HEK293 (cell line): ENCODE results near the gene TSHZ2.
A peak's percentile ranks its signal among the peaks of the same experiment; 100 is the strongest.

Source experiments
- BCL11A ChIP-seq: fragments of 450-650 bp; formaldehyde crosslinking; IDR thresholded peaks from 2 replicates; pipeline ENCODE4 v1.5.1; 2016; ENCODE audit warnings: low read depth, missing biosample characterization, missing genetic modification characterization
- GFI1B ChIP-seq: fragments of 450-650 bp; formaldehyde crosslinking; IDR thresholded peaks from 2 replicates; pipeline ENCODE4 v1.5.1; 2016; ENCODE audit warnings: missing biosample characterization, missing genetic modification characterization
- IKZF3 ChIP-seq: fragments of 450-650 bp; IDR thresholded peaks from 2 replicates; pipeline ENCODE4 v1.5.0; 2018; ENCODE audit warnings: missing biosample characterization, mild to moderate bottlenecking, missing genetic modification characterization, moderate library complexity
- TRIM28 ChIP-seq: IDR thresholded peaks from 2 replicates; pipeline ENCODE4 v1.6.1; 2011; ENCODE audit warnings: low read length, control low read depth, borderline replicate concordance
- ZBTB17 ChIP-seq: fragments of 450-650 bp; formaldehyde crosslinking; IDR thresholded peaks from 2 replicates; pipeline ENCODE4 v1.5.1; 2016; ENCODE audit warnings: missing biosample characterization, missing genetic modification characterization
- ZIC2 ChIP-seq: fragments of 450-650 bp; formaldehyde crosslinking; IDR thresholded peaks from 2 replicates; pipeline ENCODE4 v1.5.1; 2016; ENCODE audit warnings: missing biosample characterization, missing genetic modification characterization
- ZNF140 ChIP-seq: fragments of 450-650 bp; formaldehyde crosslinking; IDR thresholded peaks from 2 replicates; pipeline ENCODE4 v1.5.1; 2016; ENCODE audit warnings: missing biosample characterization, missing genetic modification characterization
- ZNF175 ChIP-seq: fragments of 450-650 bp; formaldehyde crosslinking; IDR thresholded peaks from 2 replicates; pipeline ENCODE4 v1.5.1; 2016; ENCODE audit warnings: missing biosample characterization, missing genetic modification characterization
- ZNF274 ChIP-seq, 2 experiments: fragments of 200-500 bp in 1 of 2; fragments of 450-650 bp in 1 of 2; sonication (Bioruptor generic) in 1 of 2; formaldehyde crosslinking in 1 of 2; IDR thresholded peaks; 2 replicates each; pipeline versions ENCODE4 v1.5.1 to v1.6.1; 2014 to 2016; ENCODE audit warnings: borderline replicate concordance in 1 of 2, inconsistent platforms in 1 of 2, low read length in 1 of 2, missing biosample characterization in 1 of 2, missing genetic modification characterization in 1 of 2
- ZNF324 ChIP-seq: fragments of 450-650 bp; formaldehyde crosslinking; IDR thresholded peaks from 2 replicates; pipeline ENCODE4 v1.5.1; 2016; ENCODE audit warnings: missing biosample characterization, missing genetic modification characterization
- ZNF548 ChIP-seq: fragments of 450-650 bp; formaldehyde crosslinking; IDR thresholded peaks from 2 replicates; pipeline ENCODE4 v1.5.1; 2016; ENCODE audit warnings: missing biosample characterization, missing genetic modification characterization
- ZNF549 ChIP-seq: fragments of 450-650 bp; IDR thresholded peaks from 2 replicates; pipeline ENCODE4 v1.5.1; 2018; ENCODE audit warnings: missing biosample characterization, missing genetic modification characterization, mild to moderate bottlenecking, inconsistent platforms, moderate library complexity
- ZNF629 ChIP-seq: fragments of 450-650 bp; formaldehyde crosslinking; IDR thresholded peaks from 2 replicates; pipeline ENCODE4 v1.5.1; 2017; ENCODE audit warnings: missing biosample characterization, missing genetic modification characterization
- ZXDB ChIP-seq: fragments of 450-650 bp; formaldehyde crosslinking; IDR thresholded peaks from 2 replicates; pipeline ENCODE4 v1.5.1; 2016; ENCODE audit warnings: missing biosample characterization, missing genetic modification characterization
- TF ChIP-seq, protein P1 (sequence below): fragments of 450-650 bp; IDR thresholded peaks from 2 replicates; pipeline ENCODE4 v1.5.1; 2018; ENCODE audit warnings: missing biosample characterization, mild to moderate bottlenecking, missing genetic modification characterization
- TF ChIP-seq, protein P2 (sequence below): fragments of 450-650 bp; formaldehyde crosslinking; IDR thresholded peaks from 2 replicates; pipeline ENCODE4 v1.5.1; 2017; ENCODE audit warnings: missing biosample characterization, missing genetic modification characterization
- TF ChIP-seq, protein P3 (sequence below): fragments of 450-650 bp; formaldehyde crosslinking; IDR thresholded peaks from 2 replicates; pipeline ENCODE4 v1.5.1; 2016; ENCODE audit warnings: missing biosample characterization, missing genetic modification characterization
- TF ChIP-seq, protein P4 (sequence below): fragments of 450-650 bp; formaldehyde crosslinking; conservative IDR thresholded peaks from 2 replicates; pipeline ENCODE4 v1.5.1; 2016; ENCODE audit warnings: low read depth, missing biosample characterization, missing genetic modification characterization
- TF ChIP-seq, protein P5 (sequence below): fragments of 450-650 bp; formaldehyde crosslinking; IDR thresholded peaks from 2 replicates; pipeline ENCODE4 v1.5.1; 2016; ENCODE audit warnings: missing biosample characterization, missing genetic modification characterization
- TF ChIP-seq, protein P6 (sequence below): fragments of 450-650 bp; formaldehyde crosslinking; IDR thresholded peaks from 2 replicates; pipeline ENCODE4 v1.5.1; 2017; ENCODE audit warnings: missing biosample characterization, missing genetic modification characterization
- TF ChIP-seq, protein P7 (sequence below): fragments of 450-650 bp; formaldehyde crosslinking; IDR thresholded peaks from 2 replicates; pipeline ENCODE4 v1.5.1; 2016; ENCODE audit warnings: missing biosample characterization, missing genetic modification characterization

TSHZ2 gene

DNA sequence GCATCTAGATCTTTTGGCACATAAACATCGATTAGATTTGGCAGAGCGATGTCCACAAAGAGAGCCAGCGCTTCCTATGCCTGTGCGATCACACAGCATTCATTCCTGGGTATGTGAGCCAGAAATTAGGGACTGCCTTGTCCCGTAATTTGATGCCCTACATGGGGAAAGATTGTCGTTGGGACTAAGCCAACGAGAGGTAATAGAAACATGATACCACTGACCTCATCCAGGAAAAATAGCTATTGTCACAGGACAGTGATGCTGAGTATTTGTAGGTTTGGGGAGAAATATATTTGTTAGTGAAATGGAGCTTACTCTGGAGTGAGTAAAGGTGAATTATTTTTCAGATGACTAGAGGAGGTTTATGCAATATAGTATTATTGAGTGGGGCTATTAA is 154.0 kb downstream of the TSHZ2 start (continued):
- TF ChIP-seq, protein P1, sequence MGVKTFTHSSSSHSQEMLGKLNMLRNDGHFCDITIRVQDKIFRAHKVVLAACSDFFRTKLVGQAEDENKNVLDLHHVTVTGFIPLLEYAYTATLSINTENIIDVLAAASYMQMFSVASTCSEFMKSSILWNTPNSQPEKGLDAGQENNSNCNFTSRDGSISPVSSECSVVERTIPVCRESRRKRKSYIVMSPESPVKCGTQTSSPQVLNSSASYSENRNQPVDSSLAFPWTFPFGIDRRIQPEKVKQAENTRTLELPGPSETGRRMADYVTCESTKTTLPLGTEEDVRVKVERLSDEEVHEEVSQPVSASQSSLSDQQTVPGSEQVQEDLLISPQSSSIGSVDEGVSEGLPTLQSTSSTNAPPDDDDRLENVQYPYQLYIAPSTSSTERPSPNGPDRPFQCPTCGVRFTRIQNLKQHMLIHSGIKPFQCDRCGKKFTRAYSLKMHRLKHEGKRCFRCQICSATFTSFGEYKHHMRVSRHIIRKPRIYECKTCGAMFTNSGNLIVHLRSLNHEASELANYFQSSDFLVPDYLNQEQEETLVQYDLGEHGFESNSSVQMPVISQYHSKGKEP: no peak
- TF ChIP-seq, protein P2, sequence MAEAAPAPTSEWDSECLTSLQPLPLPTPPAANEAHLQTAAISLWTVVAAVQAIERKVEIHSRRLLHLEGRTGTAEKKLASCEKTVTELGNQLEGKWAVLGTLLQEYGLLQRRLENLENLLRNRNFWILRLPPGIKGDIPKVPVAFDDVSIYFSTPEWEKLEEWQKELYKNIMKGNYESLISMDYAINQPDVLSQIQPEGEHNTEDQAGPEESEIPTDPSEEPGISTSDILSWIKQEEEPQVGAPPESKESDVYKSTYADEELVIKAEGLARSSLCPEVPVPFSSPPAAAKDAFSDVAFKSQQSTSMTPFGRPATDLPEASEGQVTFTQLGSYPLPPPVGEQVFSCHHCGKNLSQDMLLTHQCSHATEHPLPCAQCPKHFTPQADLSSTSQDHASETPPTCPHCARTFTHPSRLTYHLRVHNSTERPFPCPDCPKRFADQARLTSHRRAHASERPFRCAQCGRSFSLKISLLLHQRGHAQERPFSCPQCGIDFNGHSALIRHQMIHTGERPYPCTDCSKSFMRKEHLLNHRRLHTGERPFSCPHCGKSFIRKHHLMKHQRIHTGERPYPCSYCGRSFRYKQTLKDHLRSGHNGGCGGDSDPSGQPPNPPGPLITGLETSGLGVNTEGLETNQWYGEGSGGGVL (tag by site-specific recombination): peak; percentile 50
- TF ChIP-seq ZNF274 (IDR thresholded peaks at IDR 0.05; ENCODE audit: low read length): no peak
- no peak for TF ChIP-seq ZNF274 (tag by site-specific recombination; IDR thresholded peaks at IDR 0.05; ENCODE audit: borderline replicate concordance)
- TF ChIP-seq, protein P3, sequence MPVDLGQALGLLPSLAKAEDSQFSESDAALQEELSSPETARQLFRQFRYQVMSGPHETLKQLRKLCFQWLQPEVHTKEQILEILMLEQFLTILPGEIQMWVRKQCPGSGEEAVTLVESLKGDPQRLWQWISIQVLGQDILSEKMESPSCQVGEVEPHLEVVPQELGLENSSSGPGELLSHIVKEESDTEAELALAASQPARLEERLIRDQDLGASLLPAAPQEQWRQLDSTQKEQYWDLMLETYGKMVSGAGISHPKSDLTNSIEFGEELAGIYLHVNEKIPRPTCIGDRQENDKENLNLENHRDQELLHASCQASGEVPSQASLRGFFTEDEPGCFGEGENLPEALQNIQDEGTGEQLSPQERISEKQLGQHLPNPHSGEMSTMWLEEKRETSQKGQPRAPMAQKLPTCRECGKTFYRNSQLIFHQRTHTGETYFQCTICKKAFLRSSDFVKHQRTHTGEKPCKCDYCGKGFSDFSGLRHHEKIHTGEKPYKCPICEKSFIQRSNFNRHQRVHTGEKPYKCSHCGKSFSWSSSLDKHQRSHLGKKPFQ (tag by site-specific recombination): 0 out of 2 replicates have a peak, but pooled peaks have one; percentile 24
- 0 out of 2 replicates have a peak, but pooled peaks have one; percentile 61 for TF ChIP-seq BCL11A (tag by site-specific recombination)
- TF ChIP-seq ZXDB (tag by site-specific recombination): peak; percentile 82
- TF ChIP-seq TRIM28: peak; percentile 79
- TF ChIP-seq, protein P4, sequence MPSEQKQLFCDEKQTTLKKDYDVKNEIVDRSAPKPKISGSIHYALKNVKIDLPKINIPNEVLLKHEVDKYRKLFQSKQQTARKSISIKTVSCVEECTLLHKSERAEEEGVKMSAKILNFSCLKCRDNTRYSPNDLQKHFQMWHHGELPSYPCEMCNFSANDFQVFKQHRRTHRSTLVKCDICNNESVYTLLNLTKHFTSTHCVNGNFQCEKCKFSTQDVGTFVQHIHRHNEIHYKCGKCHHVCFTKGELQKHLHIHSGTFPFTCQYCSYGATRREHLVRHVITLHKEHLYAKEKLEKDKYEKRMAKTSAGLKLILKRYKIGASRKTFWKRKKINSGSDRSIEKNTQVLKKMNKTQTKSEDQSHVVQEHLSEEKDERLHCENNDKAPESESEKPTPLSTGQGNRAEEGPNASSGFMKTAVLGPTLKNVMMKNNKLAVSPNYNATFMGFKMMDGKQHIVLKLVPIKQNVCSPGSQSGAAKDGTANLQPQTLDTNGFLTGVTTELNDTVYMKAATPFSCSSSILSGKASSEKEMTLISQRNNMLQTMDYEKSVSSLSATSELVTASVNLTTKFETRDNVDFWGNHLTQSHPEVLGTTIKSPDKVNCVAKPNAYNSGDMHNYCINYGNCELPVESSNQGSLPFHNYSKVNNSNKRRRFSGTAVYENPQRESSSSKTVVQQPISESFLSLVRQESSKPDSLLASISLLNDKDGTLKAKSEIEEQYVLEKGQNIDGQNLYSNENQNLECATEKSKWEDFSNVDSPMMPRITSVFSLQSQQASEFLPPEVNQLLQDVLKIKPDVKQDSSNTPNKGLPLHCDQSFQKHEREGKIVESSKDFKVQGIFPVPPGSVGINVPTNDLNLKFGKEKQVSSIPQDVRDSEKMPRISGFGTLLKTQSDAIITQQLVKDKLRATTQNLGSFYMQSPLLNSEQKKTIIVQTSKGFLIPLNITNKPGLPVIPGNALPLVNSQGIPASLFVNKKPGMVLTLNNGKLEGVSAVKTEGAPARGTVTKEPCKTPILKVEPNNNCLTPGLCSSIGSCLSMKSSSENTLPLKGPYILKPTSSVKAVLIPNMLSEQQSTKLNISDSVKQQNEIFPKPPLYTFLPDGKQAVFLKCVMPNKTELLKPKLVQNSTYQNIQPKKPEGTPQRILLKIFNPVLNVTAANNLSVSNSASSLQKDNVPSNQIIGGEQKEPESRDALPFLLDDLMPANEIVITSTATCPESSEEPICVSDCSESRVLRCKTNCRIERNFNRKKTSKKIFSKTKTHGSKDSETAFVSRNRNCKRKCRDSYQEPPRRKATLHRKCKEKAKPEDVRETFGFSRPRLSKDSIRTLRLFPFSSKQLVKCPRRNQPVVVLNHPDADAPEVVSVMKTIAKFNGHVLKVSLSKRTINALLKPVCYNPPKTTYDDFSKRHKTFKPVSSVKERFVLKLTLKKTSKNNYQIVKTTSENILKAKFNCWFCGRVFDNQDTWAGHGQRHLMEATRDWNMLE (tag by site-specific recombination): peak; percentile 44
- TF ChIP-seq ZBTB17 (tag by site-specific recombination): peak; percentile 92
- TF ChIP-seq, protein P5, sequence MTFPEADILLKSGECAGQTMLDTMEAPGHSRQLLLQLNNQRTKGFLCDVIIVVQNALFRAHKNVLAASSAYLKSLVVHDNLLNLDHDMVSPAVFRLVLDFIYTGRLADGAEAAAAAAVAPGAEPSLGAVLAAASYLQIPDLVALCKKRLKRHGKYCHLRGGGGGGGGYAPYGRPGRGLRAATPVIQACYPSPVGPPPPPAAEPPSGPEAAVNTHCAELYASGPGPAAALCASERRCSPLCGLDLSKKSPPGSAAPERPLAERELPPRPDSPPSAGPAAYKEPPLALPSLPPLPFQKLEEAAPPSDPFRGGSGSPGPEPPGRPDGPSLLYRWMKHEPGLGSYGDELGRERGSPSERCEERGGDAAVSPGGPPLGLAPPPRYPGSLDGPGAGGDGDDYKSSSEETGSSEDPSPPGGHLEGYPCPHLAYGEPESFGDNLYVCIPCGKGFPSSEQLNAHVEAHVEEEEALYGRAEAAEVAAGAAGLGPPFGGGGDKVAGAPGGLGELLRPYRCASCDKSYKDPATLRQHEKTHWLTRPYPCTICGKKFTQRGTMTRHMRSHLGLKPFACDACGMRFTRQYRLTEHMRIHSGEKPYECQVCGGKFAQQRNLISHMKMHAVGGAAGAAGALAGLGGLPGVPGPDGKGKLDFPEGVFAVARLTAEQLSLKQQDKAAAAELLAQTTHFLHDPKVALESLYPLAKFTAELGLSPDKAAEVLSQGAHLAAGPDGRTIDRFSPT (tag by site-specific recombination): peak; percentile 82; the same call in 1 of the 2 replicates
- TF ChIP-seq, protein P6, sequence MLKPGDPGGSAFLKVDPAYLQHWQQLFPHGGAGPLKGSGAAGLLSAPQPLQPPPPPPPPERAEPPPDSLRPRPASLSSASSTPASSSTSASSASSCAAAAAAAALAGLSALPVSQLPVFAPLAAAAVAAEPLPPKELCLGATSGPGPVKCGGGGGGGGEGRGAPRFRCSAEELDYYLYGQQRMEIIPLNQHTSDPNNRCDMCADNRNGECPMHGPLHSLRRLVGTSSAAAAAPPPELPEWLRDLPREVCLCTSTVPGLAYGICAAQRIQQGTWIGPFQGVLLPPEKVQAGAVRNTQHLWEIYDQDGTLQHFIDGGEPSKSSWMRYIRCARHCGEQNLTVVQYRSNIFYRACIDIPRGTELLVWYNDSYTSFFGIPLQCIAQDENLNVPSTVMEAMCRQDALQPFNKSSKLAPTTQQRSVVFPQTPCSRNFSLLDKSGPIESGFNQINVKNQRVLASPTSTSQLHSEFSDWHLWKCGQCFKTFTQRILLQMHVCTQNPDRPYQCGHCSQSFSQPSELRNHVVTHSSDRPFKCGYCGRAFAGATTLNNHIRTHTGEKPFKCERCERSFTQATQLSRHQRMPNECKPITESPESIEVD (tag by site-specific recombination): peak; percentile 91
- no peak for TF ChIP-seq ZIC2 (tag by site-specific recombination)
- TF ChIP-seq IKZF3 (tag by site-specific recombination): peak; percentile 87
- TF ChIP-seq ZNF324: peak; percentile 63; the same call in 1 of the 2 replicates
- TF ChIP-seq ZNF175 (tag by site-specific recombination): no peak
- TF ChIP-seq ZNF629: peak; percentile 92
- no peak for TF ChIP-seq ZNF548 (tag by site-specific recombination)
- TF ChIP-seq, protein P7, sequence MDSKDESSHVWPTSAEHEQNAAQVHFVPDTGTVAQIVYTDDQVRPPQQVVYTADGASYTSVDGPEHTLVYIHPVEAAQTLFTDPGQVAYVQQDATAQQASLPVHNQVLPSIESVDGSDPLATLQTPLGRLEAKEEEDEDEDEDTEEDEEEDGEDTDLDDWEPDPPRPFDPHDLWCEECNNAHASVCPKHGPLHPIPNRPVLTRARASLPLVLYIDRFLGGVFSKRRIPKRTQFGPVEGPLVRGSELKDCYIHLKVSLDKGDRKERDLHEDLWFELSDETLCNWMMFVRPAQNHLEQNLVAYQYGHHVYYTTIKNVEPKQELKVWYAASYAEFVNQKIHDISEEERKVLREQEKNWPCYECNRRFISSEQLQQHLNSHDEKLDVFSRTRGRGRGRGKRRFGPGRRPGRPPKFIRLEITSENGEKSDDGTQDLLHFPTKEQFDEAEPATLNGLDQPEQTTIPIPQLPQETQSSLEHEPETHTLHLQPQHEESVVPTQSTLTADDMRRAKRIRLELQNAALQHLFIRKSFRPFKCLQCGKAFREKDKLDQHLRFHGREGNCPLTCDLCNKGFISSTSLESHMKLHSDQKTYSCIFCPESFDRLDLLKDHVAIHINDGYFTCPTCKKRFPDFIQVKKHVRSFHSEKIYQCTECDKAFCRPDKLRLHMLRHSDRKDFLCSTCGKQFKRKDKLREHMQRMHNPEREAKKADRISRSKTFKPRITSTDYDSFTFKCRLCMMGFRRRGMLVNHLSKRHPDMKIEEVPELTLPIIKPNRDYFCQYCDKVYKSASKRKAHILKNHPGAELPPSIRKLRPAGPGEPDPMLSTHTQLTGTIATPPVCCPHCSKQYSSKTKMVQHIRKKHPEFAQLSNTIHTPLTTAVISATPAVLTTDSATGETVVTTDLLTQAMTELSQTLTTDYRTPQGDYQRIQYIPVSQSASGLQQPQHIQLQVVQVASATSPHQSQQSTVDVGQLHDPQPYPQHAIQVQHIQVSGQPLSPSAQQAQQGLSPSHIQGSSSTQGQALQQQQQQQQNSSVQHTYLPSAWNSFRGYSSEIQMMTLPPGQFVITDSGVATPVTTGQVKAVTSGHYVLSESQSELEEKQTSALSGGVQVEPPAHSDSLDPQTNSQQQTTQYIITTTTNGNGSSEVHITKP (tag by site-specific recombination): peak; percentile 62
- no peak for TF ChIP-seq ZNF549 (tag by site-specific recombination)
- TF ChIP-seq ZNF140 (tag by site-specific recombination): no peak
- peak; percentile 54 for TF ChIP-seq GFI1B
